MM.1S (cell line): ENCODE measurements around the gene AUTS2.

Experiments used
- DNase-seq: peaks from one replicate; pipeline ENCODE4 v3.0.0-alpha.2; 2015
- H2AFZ ChIP-seq: fragments of 300-600 bp; sonication (generic); 2 replicates; pipeline ENCODE4 v1.6.0; 2016; ENCODE audit warnings: antibody characterized with exemption, low read length
- H3F3A ChIP-seq: fragments of 300-600 bp; sonication (generic); 2 replicates; pipeline ENCODE4 v1.6.1; 2016; ENCODE audit warnings: mild to moderate bottlenecking, antibody characterized with exemption, low read length, moderate library complexity, mixed read lengths; ENCODE audit not compliant: insufficient read depth
- H3K27ac ChIP-seq: fragments of 300-600 bp; sonication (generic); 2 replicates; pipeline ENCODE4 v1.5.1; 2016; ENCODE audit warnings: mild to moderate bottlenecking, low read length
- H3K27me3 ChIP-seq: fragments of 300-600 bp; sonication (generic); replicated peaks from 2 replicates; pipeline ENCODE4 v1.6.0; 2016; ENCODE audit warnings: low read length; ENCODE audit not compliant: insufficient read depth
- H3K36me3 ChIP-seq: fragments of 300-600 bp; sonication (generic); replicated peaks from 2 replicates; pipeline ENCODE4 v1.6.1; 2016; ENCODE audit warnings: mild to moderate bottlenecking, low read length, mixed read lengths; ENCODE audit not compliant: insufficient read depth
- H3K4me1 ChIP-seq: fragments of 300-600 bp; sonication (generic); 2 replicates; pipeline ENCODE4 v1.6.1; 2016; ENCODE audit warnings: low read length, mixed read lengths
- H3K4me2 ChIP-seq: fragments of 300-600 bp; sonication (generic); 2 replicates; pipeline ENCODE4 v1.6.0; 2016; ENCODE audit warnings: low read depth, low read length
- H3K4me3 ChIP-seq: fragments of 300-600 bp; sonication (generic); 2 replicates; pipeline ENCODE4 v1.5.1; 2016; ENCODE audit warnings: low read length, mixed read lengths
- H3K79me2 ChIP-seq: fragments of 300-600 bp; sonication (generic); 2 replicates; pipeline ENCODE4 v1.6.1; 2016; ENCODE audit warnings: mixed run types, low read length, mixed read lengths
- H3K9ac ChIP-seq: fragments of 300-600 bp; sonication (generic); 2 replicates; pipeline ENCODE4 v1.6.1; 2016; ENCODE audit warnings: low read length, mixed read lengths
- H3K9me2 ChIP-seq: fragments of 300-600 bp; sonication (generic); replicated peaks from 2 replicates; pipeline ENCODE4 v1.6.1; 2016; ENCODE audit warnings: mild to moderate bottlenecking, low read length, mixed read lengths; ENCODE audit not compliant: insufficient read depth
- H3K9me3 ChIP-seq: fragments of 300-600 bp; sonication (generic); replicated peaks from 2 replicates; pipeline ENCODE4 v1.6.1; 2016; ENCODE audit warnings: mild to moderate bottlenecking, low read length, mixed read lengths; ENCODE audit not compliant: insufficient read depth
- H4K20me1 ChIP-seq: fragments of 300-600 bp; sonication (generic); 2 replicates; pipeline ENCODE4 v1.6.1; 2016; ENCODE audit warnings: mild to moderate bottlenecking, low read length, moderate library complexity, mixed read lengths; ENCODE audit not compliant: insufficient read depth
- EZH2 ChIP-seq: fragments of 300-600 bp; sonication (generic); optimal IDR thresholded peaks from 2 replicates; pipeline ENCODE3; 2017; ENCODE audit warnings: low read depth, mild to moderate bottlenecking, antibody characterized with exemption, low read length, mixed read lengths
- EZH2phosphoT487 ChIP-seq: fragments of 300-600 bp; sonication (generic); IDR thresholded peaks from 2 replicates; pipeline ENCODE4 v1.6.1; 2018; ENCODE audit warnings: antibody characterized with exemption, low read length
- TF ChIP-seq, protein P1 (sequence below): fragments of 300-600 bp; sonication (generic); IDR thresholded peaks from 2 replicates; pipeline ENCODE4 v1.5.1; 2016; ENCODE audit warnings: antibody characterized with exemption, low read length, mixed read lengths

AUTS2 gene

DNA sequence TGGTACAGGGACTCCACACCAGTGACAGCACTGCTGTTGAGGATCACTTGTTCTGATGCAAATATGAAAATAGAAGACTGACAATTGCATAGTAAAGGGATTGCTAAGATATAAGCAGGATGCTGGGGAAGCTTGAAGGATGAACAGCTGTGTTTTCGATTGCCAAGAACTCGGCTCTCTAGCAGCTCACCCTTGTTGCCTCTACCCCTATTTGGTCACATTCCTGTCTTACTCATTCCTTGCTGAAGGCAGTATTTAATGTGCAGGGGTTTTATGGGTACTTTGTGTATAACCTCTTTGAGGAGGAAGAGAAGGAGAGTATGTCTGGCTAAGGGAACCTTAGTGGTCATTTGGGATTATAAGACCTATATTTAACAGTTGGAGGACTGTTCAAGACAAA, 218.8 kb downstream of the AUTS2 start:
- H3K4me2 ChIP-seq = no peak overlapping the region

DNA sequence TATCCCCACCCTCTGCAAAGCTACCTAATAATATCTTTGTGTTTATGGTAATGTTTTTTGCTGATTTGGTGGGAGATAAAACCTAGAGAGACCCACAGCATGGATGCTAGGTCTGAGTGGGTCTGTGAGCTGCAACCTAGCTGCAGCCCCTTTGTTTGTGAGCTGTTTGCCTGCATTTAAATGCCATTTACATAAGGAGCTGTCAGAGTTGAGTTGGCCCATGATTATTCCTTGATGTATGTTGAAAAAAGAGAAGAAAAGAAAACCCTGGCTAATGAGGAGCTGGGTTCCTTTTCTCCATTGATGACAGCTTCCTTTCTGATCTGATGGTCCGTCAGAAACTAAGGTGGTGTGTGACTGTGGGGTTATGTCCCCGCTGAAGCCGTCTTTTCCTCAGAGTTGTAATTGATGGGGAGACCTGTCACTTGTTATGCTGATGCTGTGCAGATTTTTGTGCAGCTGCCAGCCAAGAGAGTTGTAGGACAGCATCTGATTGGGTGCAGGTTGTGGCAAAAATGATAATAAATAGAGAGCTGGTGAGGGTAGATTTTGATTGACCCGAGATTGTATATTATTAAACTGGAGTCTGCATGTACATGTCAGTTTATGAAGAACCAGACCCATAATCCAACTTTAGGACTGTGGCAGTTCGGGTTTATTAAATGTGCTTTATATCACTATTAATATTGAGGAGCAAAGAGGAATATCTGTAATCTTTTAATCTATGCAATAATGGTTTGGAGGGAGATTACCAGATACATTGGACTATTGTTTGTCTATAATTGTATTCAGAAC, 219.8 kb downstream of the AUTS2 start:
- Histone ChIP-seq H3K27ac (no peak overlapping the region), H3K9me3 (no peaks in the 10 kb centered on the region), H2AFZ (no peak overlapping the region), H3K9me2 (no peaks in the 10 kb centered on the region), H3K79me2 (no peaks in the 10 kb centered on the region), H3K4me3 (no peak overlapping the region), H3K9ac (no peak overlapping the region), H3K4me1 (no peaks in the 10 kb centered on the region), H3K27me3 (no peaks in the 10 kb centered on the region), H3F3A (no peaks in the 10 kb centered on the region), H3K4me2 (no peak overlapping the region), H3K36me3 (no peaks in the 10 kb centered on the region), H4K20me1 (no peaks in the 10 kb centered on the region)
- no peak for TF ChIP-seq EZH2phosphoT487
- TF ChIP-seq, protein P1, sequence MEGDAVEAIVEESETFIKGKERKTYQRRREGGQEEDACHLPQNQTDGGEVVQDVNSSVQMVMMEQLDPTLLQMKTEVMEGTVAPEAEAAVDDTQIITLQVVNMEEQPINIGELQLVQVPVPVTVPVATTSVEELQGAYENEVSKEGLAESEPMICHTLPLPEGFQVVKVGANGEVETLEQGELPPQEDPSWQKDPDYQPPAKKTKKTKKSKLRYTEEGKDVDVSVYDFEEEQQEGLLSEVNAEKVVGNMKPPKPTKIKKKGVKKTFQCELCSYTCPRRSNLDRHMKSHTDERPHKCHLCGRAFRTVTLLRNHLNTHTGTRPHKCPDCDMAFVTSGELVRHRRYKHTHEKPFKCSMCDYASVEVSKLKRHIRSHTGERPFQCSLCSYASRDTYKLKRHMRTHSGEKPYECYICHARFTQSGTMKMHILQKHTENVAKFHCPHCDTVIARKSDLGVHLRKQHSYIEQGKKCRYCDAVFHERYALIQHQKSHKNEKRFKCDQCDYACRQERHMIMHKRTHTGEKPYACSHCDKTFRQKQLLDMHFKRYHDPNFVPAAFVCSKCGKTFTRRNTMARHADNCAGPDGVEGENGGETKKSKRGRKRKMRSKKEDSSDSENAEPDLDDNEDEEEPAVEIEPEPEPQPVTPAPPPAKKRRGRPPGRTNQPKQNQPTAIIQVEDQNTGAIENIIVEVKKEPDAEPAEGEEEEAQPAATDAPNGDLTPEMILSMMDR = no peak
- TF ChIP-seq EZH2 = no peak
- no peak for DNase-seq

More for the DNA sequence above, 218.8 kb downstream of the AUTS2 start:
- Histone ChIP-seq H3K9ac (no peak overlapping the region), H3K27me3 (no peaks in the 10 kb centered on the region), H3K36me3 (no peaks in the 10 kb centered on the region), H2AFZ (no peak overlapping the region), H3K9me3 (no peaks in the 10 kb centered on the region), H3K79me2 (no peaks in the 10 kb centered on the region), H3K4me1 (no peaks in the 10 kb centered on the region), H3K4me3 (no peak overlapping the region), H3K9me2 (no peaks in the 10 kb centered on the region), H3F3A (no peaks in the 10 kb centered on the region), H4K20me1 (no peaks in the 10 kb centered on the region), H3K27ac (no peak overlapping the region)
- DNase-seq = no peak
- TF ChIP-seq, protein P1 = no peak
- TF ChIP-seq EZH2 (no peak), EZH2phosphoT487 (no peak)

DNA sequence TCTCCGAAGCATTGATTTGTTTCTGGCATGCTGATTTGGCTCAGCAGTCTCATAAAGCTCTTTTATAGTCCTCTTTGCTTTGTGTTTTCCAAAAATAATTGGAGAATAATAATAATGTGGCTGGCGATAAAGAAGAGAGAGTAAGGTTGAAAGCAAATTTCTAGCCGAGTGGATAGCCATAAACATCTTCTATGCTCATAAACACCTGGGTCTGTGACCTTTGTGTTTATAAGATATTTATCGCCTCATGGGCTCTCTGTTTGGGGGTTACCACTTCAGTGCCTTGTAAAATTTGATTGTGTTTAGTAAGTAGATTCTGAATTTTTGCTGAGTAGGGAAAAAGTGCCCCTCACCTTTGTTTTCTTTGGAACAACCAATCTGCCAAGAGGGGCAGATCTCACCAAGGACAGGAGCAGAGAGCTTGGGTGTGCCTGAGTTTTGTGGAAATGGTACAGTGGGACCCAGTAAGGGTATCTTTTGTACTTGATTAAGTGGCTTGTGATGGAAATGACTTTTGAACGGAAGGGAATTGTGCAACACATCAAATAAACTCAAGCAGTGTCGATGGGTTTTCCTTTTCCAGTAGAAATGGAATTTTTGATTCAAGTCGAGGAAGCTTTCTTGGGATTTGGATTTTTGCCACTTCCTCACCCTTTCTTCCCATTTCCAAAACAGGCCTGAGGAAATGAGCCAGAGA, 220.5 kb downstream of the AUTS2 start:
- H4K20me1 ChIP-seq = no peaks in the 10 kb centered on the region
- no peaks in the 10 kb centered on the region for H3F3A ChIP-seq
- no peaks in the 10 kb centered on the region for H3K9me3 ChIP-seq
- no peak for DNase-seq
- H3K9ac ChIP-seq = no peak overlapping the region
- no peak overlapping the region for H2AFZ ChIP-seq
- no peaks in the 10 kb centered on the region for H3K4me1 ChIP-seq
- H3K4me2 ChIP-seq = no peak overlapping the region
- no peaks in the 10 kb centered on the region for H3K9me2 ChIP-seq
- H3K27me3 ChIP-seq = no peaks in the 10 kb centered on the region
- H3K4me3 ChIP-seq = no peak overlapping the region
- H3K36me3 ChIP-seq = no peaks in the 10 kb centered on the region
- no peak overlapping the region for H3K27ac ChIP-seq
- no peaks in the 10 kb centered on the region for H3K79me2 ChIP-seq
- TF ChIP-seq, protein P1 = no peak
- TF ChIP-seq EZH2 = no peak
- TF ChIP-seq EZH2phosphoT487 = no peak
